ENCODE data around the gene SH2D2A. TPM values are rescaled to one million over a fixed set of nuclear protein-coding genes. Genes with fewer than 3 reads are reported as not detected.

Gene SH2D2A
- total RNA-seq, 2 donors from 2014 or later, result 2.4 to 7.7 TPM

- no peak overlapping the region for H3K9ac ChIP-seq (ENCODE audit: extremely low read depth, low read length, poor library complexity, severe bottlenecking)
- peaks cover 4% of the 10 kb centered on the region for H3K36me3 ChIP-seq (ENCODE audit: control insufficient read depth, insufficient read depth, low read length)
- peaks cover 9% of the 10 kb centered on the region for H3K4me1 ChIP-seq (ENCODE audit: control insufficient read depth, insufficient read depth, low read length)
- peaks cover 10% of the 10 kb centered on the region for H3K4me1 Mint-ChIP-seq
- no peak overlapping the region for H3K27ac ChIP-seq (ENCODE audit: low read depth, low read length)
- H3K9me3 Mint-ChIP-seq, result no peaks in the 10 kb centered on the region
- TF ChIP-seq CTCF (conservative IDR thresholded peaks at IDR 0.05), result no peak
- no peak for DNase-seq
- H3K27me3 ChIP-seq (ENCODE audit: control insufficient read depth, insufficient read depth, low read length, poor library complexity, severe bottlenecking), result no peaks in the 10 kb centered on the region
- H3K4me3 ChIP-seq (ENCODE audit: low read length), result no peak overlapping the region
- WGBS, 2 experiments (ENCODE audit: insufficient coverage in 1 of 2, insufficient read length in 1 of 2), result 90 to 96% methylated on average over 5 to 7 of the region's 7 CpGs
- no peaks in the 10 kb centered on the region for H3K9me3 ChIP-seq (ENCODE audit: control insufficient read depth, low read length)
- no peak overlapping the region for H3K4me3 Mint-ChIP-seq
- peaks cover 15% of the 10 kb centered on the region for H3K27me3 Mint-ChIP-seq (ENCODE audit: insufficient read depth)
- H3K27ac Mint-ChIP-seq, result no peak overlapping the region
- H3K36me3 Mint-ChIP-seq (ENCODE audit: low read depth), result no peaks in the 10 kb centered on the region
Measured at GRCh38 chr1:156806512-156807440, 9.9 kb downstream of the SH2D2A start.

GRCh38 chr1:156805766-156806511 lies 10.7 kb downstream of the SH2D2A start:
- Mint-ChIP-seq H3K4me1 (peaks cover 10% of the 10 kb centered on the region), H3K4me3 (no peak overlapping the region), H3K36me3 (ENCODE audit: low read depth) (peaks cover 8% of the 10 kb centered on the region), H3K9me3 (no peaks in the 10 kb centered on the region), H3K27ac (no peak overlapping the region), H3K27me3 (ENCODE audit: insufficient read depth) (peaks cover 6% of the 10 kb centered on the region)
- no peaks in the 10 kb centered on the region for H3K27me3 ChIP-seq (ENCODE audit: control insufficient read depth, insufficient read depth, low read length, poor library complexity, severe bottlenecking)
- no peak overlapping the region for H3K27ac ChIP-seq (ENCODE audit: low read depth, low read length)
- peaks cover 13% of the 10 kb centered on the region for H3K36me3 ChIP-seq (ENCODE audit: control insufficient read depth, insufficient read depth, low read length)
- H3K9ac ChIP-seq (ENCODE audit: extremely low read depth, low read length, poor library complexity, severe bottlenecking), result no peak overlapping the region
- peaks cover 9% of the 10 kb centered on the region for H3K4me1 ChIP-seq (ENCODE audit: control insufficient read depth, insufficient read depth, low read length)
- DNase-seq, result no peak
- WGBS, 2 experiments (ENCODE audit: insufficient coverage in 1 of 2, insufficient read length in 1 of 2), result 87 to 89% methylated on average over 3 of the region's 3 CpGs
- H3K9me3 ChIP-seq (ENCODE audit: control insufficient read depth, low read length), result no peaks in the 10 kb centered on the region
- no peak overlapping the region for H3K4me3 ChIP-seq (ENCODE audit: low read length)
- TF ChIP-seq CTCF (conservative IDR thresholded peaks at IDR 0.05), result no peak

GRCh38 chr1:156804572-156805243 lies 11.9 kb downstream of the SH2D2A start:
- Histone ChIP-seq H3K9ac (ENCODE audit: extremely low read depth, low read length, poor library complexity, severe bottlenecking) (no peak overlapping the region), H3K27me3 (ENCODE audit: control insufficient read depth, insufficient read depth, low read length, poor library complexity, severe bottlenecking) (no peaks in the 10 kb centered on the region), H3K4me3 (ENCODE audit: low read length) (no peak overlapping the region), H3K4me1 (ENCODE audit: control insufficient read depth, insufficient read depth, low read length) (peaks cover 9% of the 10 kb centered on the region), H3K27ac (ENCODE audit: low read depth, low read length) (no peak overlapping the region), H3K36me3 (ENCODE audit: control insufficient read depth, insufficient read depth, low read length) (peaks cover 25% of the 10 kb centered on the region), H3K9me3 (ENCODE audit: control insufficient read depth, low read length) (no peaks in the 10 kb centered on the region)
- peaks cover 19% of the 10 kb centered on the region for H3K36me3 Mint-ChIP-seq (ENCODE audit: low read depth)
- H3K27ac Mint-ChIP-seq, result no peak overlapping the region
- peaks cover 10% of the 10 kb centered on the region for H3K4me1 Mint-ChIP-seq
- no peak overlapping the region for H3K4me3 Mint-ChIP-seq
- DNase-seq, result no peak
- H3K27me3 Mint-ChIP-seq (ENCODE audit: insufficient read depth), result peaks cover 5% of the 10 kb centered on the region
- H3K9me3 Mint-ChIP-seq, result no peaks in the 10 kb centered on the region
- TF ChIP-seq CTCF (conservative IDR thresholded peaks at IDR 0.05), result no peak
- WGBS, 2 experiments (ENCODE audit: insufficient coverage in 1 of 2, insufficient read length in 1 of 2), result 68 to 72% methylated on average over 4 to 6 of the region's 6 CpGs

All from endodermal cell (in vitro differentiated cells).